Neural progenitor cell (in vitro differentiated cells): ENCODE data around the gene DOCK3.

Source experiments
- EZH2 ChIP-seq: fragments of 200-600 bp; sonication (generic); IDR thresholded peaks from 2 replicates; pipeline ENCODE4 v1.6.1; 2017; ENCODE audit warnings: antibody characterized with exemption, mild to moderate bottlenecking, moderate library complexity
- EZH2phosphoT487 ChIP-seq: fragments of 200-600 bp; sonication (generic); IDR thresholded peaks from 2 replicates; pipeline ENCODE4 v1.6.1; 2017; ENCODE audit warnings: antibody characterized with exemption
- TF ChIP-seq, protein P1 (sequence below): fragments of 200-600 bp; sonication (generic); IDR thresholded peaks from 2 replicates; pipeline ENCODE4 v1.5.1; 2017; ENCODE audit warnings: antibody characterized with exemption, mild to moderate bottlenecking

GRCh38 chr3:51245867-51246266, 571.1 kb downstream of the DOCK3 start:
- TF ChIP-seq, protein P1, sequence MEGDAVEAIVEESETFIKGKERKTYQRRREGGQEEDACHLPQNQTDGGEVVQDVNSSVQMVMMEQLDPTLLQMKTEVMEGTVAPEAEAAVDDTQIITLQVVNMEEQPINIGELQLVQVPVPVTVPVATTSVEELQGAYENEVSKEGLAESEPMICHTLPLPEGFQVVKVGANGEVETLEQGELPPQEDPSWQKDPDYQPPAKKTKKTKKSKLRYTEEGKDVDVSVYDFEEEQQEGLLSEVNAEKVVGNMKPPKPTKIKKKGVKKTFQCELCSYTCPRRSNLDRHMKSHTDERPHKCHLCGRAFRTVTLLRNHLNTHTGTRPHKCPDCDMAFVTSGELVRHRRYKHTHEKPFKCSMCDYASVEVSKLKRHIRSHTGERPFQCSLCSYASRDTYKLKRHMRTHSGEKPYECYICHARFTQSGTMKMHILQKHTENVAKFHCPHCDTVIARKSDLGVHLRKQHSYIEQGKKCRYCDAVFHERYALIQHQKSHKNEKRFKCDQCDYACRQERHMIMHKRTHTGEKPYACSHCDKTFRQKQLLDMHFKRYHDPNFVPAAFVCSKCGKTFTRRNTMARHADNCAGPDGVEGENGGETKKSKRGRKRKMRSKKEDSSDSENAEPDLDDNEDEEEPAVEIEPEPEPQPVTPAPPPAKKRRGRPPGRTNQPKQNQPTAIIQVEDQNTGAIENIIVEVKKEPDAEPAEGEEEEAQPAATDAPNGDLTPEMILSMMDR, result no peak
- TF ChIP-seq EZH2phosphoT487 (no peak), EZH2 (no peak)
